ENCODE results near the gene PDXP.

Gene PDXP

DNA sequence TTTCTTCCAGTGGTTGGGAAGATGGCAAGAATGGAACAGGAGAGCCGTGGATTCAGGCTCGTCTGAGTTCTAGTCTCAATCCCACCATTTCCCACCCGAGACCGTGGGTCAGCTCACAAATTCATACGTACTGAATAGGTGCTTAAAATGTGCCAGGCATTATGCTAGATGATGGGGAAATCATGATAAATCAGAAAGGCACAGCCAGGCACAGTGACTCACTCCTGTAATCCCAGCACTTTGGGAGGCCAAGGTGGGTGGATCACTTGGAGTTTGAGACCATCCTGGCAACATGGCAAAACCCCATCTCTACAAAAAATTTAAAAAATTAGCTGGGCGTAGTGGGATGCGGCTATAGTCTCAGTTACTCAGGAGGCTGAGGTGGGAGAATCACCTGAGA lies 45.4 kb downstream of the PDXP start:
- no peak for DNase-seq

DNA sequence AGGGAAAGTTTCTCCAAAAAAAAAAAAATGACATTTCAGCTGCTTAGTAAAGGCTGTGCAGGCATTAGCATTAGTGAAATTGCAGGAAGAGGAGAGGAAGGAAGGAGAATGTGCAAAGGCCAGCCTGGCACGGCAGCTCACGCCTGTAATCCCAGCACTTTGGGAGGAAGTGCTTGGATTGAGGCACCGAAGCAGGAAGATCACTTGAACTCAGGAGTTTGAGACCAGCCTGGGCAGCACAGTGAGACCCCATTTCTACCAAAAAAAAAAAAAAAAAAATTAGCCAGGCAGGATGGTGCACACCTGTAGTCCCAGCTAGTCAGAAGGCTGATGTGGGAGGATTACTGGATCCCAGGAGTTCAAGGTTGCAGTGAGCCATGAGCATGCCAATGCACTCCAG lies 46.1 kb downstream of the PDXP start:
- DNase-seq, result no peak

- no peak for DNase-seq
Measured at GRCh38 chr22:37705205-37705604, 46.7 kb downstream of the PDXP start.

- no peak for DNase-seq
Measured at GRCh38 chr22:37708580-37709444, 50.3 kb downstream of the PDXP start.

- no peak for DNase-seq
Measured at GRCh38 chr22:37709445-37709765, 50.9 kb downstream of the PDXP start.

DNA sequence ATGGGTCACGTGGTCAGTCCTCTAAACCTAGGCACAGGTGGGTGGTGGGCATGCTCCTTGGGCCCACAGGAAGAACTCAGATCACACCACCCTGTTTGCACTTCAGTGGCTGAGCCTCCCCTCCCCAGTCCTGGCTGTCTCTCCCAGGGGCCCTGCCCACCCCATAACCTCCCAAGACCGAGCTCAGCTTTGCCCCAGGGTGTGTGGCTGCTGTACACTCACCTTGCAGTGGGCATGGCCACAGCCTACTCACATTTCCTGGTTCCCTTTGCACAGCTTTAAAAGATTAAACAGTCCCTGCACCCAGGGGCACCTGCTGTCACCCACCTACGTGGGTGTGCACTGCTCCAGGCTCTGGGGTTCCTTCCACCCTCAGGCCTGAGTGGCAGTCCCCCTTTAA lies 52.2 kb downstream of the PDXP start:
- no peak for DNase-seq

GRCh38 chr22:37711490-37711889 lies 53.0 kb downstream of the PDXP start:
- no peak for DNase-seq

DNA sequence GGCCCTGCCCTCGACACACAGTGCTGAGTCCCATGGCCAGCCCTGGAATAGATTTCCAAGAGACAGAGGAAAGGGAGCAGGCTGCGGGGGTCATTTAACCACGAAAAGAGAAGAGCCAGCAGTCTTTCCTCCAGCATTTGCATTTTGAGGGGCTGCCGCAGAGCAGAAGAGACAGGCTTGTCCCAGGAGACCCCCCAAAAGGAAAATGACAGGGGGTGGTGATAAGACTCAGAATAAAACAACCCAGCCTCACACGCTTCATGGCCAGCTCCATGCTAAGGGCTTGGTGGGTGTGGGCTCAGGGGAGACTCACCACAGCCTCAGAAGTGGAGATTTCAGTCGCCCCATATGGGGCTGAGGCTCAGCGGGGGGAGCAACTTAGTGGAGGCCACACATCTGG lies 55.2 kb downstream of the PDXP start:
- DNase-seq, result no peak

DNA sequence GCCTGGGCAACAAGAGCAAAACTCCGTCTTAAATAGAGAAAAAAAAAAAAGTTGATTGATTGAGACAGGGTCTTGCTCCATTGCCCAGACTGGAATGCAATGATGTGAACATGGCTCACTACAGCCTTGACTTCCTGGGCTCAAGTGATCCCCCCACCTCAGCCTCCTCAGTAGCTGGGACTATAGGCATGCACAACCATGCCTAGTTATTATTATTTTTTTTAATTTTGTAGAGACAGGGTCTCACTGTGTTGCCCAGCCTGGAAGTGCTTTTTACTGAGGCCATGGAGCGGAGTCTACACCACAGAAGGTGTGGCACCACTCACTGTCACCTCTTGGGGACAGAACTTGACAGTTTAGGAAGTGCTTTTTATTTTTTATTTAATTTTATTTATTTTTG lies 56.1 kb downstream of the PDXP start:
- no peak for DNase-seq

DNA sequence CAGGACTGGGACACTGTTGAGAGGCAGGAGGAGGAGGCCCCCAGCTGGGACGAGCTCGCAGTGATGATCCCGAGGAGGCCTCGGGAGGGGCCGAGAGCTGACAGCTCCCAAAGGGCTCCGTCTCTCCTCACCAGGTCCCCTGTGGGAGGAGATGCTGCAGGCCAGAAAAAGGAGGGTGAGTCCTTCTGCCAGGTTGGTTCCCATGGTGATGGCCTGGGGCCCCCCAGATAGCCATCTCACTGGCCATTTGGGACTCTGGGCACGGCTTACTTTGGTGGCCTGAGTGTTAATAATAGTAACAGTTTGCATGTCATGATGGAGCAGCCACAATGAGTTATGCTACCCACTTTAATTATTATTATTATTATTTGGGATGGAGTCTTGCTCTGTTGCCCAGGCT lies 57.2 kb downstream of the PDXP start:
- no peak for DNase-seq
